GM19395 (cell line): ENCODE measurements around the gene KCNQ1.

Experiments
- ATAC-seq: cut with Tn5 transposase; IDR thresholded peaks from one replicate; pipeline ENCODE4 v1.9.1; 2021; ENCODE audit warnings: mild to moderate bottlenecking, moderate library complexity; ENCODE audit not compliant: unreplicated experiment

KCNQ1 gene

GRCh38 chr11:2549080-2549479 lies 104.3 kb downstream of the KCNQ1 start:
- ATAC-seq, result no peak

DNA sequence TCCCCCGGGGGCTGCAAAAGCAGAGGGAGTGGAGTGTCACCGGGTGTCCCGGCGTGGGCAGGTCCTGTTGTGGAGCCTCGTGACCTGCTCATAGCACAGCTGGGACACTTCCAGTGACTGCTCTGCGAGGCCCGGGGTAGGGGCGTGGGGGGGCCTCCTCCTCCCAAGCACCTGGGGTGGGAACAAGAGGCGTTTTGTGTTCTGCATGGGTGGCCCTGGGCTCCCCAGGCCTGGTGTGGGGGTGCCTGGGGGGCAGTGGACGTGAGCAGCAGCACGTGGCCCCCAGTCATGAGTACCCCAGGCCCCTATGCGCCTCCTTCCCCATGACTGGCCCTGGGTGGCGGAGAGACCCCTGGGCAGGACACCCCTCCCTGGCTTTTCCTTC lies 104.7 kb downstream of the KCNQ1 start:
- ATAC-seq, result no peak

GRCh38 chr11:2549876-2550605 lies 105.2 kb downstream of the KCNQ1 start:
- ATAC-seq, result no peak

DNA sequence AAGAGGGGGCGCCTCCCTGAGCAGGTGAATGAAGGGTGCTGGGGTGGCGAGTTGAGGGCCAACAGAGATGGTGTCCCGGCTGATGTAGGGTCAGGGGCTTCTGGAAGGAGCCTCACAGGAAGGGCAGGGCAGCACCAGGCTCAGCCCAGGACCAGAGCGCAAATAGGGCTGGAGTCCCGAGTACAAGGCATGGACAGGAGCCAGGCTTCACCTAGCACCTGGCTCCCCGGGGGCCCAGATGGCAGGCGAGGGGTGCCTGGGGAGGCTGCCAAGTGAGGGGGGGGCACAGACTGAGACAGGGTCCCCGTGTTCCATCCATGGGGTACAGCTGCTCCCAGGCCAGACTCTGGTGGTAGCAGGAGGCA lies 105.8 kb downstream of the KCNQ1 start:
- no peak for ATAC-seq

DNA sequence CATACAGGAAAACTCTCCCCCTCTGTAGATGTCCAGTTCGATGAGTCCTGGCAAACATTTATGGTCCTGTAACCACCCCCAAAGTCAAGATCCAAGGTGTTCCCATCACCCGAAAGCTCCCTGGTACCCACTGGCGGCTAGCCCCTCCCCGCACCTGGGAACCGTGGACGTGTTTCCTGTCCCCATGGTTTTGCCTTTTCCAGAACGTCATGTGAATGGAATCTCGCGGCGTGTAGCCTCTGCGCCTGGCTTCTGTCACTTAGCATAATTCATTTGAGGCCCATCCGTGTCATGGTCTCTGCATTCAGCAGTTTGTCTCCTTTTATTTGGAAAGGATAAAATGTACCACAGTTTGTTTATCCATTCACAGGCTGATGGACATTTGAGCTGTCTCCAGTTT lies 106.3 kb downstream of the KCNQ1 start:
- no peak for ATAC-seq

DNA sequence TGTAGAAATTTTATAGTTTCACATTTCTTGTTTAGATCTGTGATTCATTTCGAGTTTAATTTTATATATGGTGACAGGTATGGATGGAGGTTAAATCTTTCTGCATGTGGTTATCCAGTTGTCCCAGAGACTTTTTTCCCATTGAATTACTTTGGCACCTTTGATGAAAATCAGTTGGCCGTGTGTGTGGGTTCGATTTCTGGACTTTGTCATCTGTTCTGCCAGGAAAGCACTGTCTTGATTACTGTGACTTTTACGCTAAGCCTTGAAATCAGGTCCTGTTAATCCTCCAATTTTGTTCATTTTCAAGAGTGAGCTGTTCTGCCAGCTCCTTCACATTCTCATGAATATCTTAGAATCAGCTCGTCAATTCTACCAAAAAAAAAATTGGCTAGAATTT lies 107.4 kb downstream of the KCNQ1 start:
- ATAC-seq, result no peak

DNA sequence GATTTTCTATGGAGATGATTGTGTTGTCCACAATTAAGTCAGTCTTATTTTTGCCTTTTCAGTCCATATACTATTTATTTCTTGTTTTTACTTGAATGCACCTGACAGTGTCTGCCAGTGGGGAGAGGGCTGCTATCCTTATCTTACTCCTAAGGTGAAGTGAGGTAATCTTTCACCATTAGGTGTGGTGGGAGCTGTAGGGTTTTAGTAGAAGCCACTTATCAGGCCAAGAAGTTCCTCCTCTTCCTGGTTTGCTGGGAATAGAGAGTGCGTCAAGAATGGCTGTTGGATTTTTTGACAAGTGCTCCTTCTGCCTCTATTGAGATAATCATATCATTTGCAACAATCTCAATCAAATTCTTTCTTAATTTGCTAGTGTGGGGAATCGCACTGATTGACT lies 108.4 kb downstream of the KCNQ1 start:
- no peak for ATAC-seq

DNA sequence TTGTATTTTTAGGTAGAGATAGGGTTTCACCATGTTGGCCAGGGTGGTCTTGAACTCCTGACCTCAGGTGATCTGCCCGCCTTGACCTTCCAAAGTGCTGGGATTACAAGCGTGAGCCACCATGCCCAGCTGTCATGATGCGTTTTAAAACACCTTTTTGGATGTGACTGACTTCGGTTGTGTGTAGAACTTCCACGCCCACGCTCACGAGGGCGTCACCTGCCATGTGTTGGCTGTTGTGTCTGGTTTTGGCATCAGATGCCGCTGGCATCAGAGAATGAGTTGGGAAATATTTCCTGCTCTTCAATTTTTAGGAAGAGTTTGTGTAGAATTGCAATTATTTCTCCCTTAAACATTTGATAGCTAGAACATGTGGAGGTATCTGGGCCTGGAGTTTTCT lies 109.1 kb downstream of the KCNQ1 start:
- ATAC-seq, result no peak

DNA sequence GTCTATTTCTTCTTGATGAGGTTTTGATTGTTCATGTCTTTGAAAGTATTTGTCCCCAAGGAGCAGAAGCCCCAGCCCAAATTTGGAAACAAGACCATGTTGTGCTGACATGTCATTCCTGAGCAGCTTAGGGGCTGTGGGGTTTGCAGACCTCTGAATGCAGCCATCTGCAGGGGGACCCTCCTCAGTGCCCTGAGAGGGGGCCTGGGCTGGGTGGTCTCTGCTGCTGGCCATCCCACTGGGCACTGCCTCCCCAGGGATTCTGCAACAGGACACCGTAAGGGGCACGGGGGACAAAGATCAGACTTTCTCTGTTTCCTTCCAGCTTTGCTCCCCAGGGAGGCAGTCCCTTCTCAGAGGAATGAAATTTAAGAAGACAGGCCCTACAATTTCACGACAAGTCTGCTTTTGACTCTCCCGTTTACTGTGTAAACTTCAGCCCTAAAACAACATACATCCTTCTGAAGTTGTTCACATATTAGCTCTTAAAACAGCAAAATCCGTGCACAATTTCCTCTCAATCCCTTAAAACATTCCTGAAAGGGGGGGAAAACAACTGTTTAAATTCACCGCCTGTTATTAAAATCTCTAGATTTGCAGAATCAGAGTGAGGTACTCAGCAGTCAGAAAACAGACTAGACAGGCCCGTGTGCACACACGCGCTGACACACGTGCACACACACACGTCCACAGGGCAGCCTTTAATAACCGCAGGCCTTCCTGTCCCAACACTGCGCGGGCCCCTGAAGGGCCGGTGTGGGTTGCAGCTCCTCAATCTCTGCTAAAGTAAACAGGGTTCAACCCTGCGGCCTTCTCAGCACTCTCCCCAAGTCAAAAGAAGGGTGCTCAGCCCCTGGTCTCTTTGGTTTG lies 109.8 kb downstream of the KCNQ1 start:
- ATAC-seq, result no peak

GRCh38 chr11:2555336-2555735 lies 110.5 kb downstream of the KCNQ1 start:
- ATAC-seq, result no peak

DNA sequence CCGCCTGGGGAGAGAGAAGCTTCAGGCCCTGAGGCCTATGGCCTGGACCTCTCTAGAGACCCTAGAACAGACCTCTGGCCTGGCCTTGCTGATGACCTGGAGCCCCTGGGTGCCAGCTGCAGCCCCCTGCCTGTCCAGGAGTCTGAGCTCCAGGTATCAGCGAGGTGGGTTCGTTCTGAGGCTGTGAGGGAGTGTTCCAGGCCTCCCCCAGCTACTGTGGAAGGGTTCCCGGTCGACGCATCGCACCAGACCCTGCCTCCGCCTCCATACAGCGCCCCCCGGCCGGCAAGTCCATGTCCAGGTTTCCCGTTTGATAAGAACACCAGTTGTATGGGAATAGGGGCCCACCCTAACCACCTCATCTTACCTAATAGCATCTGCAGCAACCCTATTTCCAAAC lies 111.1 kb downstream of the KCNQ1 start:
- no peak for ATAC-seq

- no peak for ATAC-seq
Observed at GRCh38 chr11:2557381-2557780, 112.6 kb downstream of the KCNQ1 start.

DNA sequence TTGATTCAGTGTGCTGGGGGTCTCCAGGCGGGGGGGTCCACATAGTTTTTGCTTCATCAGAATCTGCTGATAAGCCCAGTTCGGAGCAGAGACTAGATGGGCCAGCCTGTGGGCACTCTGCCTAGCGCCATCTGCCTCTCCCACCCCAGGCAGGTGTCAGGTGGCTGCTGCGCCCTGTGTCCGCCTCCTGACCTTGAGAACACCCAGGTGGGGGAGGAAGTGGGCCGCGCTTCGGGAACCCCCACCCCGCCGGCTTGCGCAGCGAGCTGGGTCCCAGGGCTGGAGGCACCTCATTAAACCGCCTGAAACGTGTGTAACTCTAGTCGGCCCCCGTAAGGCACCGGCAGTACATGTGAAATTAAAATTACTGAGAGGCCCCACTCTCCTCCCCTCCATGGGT lies 113.6 kb downstream of the KCNQ1 start:
- ATAC-seq, result no peak

- no peak for ATAC-seq
Observed at GRCh38 chr11:2558861-2559526, 114.2 kb downstream of the KCNQ1 start.

GRCh38 chr11:2559527-2560311 lies 114.9 kb downstream of the KCNQ1 start:
- no peak for ATAC-seq

GRCh38 chr11:2561696-2562581 lies 117.1 kb downstream of the KCNQ1 start:
- ATAC-seq, result no peak

GRCh38 chr11:2562890-2563212 lies 118.0 kb downstream of the KCNQ1 start:
- no peak for ATAC-seq

DNA sequence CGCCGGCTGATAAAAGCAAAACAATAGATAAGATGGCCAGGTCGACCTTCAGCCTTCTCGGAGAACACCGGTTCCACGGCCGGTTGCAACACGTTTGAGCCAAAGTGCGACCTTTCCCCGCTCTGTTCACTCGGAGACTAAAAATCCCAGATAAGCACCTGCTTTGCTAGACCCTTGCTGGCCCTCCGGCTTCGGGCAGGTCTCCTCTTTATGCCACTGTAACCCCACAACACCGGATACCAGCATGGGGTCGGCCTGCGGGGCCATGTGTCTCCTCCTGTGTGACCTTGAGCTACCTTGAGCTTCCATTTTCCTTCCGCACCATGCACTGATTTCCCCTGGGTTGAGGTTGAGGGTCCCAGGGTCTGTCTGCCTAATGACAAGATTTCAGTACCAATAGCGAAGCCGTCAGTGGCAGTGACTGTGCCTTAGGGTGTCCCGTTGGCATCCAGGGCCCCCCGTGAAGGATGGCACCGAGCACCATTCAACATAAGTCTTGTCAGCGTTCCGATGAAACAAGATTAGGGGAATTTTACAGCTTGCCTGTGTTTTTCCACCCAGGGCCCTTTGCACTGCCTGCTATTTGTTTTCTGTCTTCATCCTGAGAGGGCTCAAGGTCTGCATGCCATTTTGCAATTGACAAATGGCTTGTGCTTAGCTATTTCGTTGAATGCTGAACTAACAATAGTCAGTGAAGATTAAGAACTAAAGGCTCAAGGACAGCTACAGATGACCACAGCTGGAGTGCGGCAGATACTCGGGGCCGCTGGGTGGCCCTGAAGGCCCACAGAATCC lies 118.6 kb downstream of the KCNQ1 start:
- no peak for ATAC-seq

DNA sequence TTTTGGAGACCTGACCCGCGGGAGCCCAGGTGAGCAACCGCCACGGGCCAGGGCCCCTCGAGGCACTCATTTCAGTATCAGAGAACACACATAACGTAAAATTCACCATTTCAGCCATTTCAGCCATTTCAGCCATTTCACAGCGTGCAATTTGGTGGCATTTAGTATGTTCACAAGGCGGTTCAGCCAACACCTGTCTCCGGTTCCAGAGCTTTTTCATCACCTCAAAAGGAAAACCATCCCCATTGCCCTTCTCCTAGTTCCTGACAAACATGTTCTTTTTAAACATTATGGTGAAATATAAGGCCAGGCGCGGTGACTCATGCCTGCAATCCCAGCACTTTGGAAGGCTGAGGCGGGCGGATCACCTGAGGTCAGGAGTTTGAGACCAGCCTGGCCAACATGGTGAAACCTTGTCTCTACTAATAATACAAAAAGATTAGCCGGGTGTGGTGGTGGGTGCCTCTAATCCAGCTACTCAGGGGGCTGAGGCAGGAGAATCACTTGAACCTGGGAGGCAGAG lies 119.3 kb downstream of the KCNQ1 start:
- ATAC-seq, result no peak
